HG02623 (cell line): Measurements from ENCODE around the gene NRK.
"Not testable (repeated sequence)": the region's sequence is repeated elsewhere in the genome, so short reads cannot be mapped to it uniquely, and the experiment has no call there.

Source experiments
- ATAC-seq: cut with Tn5 transposase; IDR thresholded peaks from one replicate; pipeline ENCODE4 v1.9.1; 2021; ENCODE audit warnings: moderate library complexity; ENCODE audit not compliant: unreplicated experiment

NRK gene

DNA sequence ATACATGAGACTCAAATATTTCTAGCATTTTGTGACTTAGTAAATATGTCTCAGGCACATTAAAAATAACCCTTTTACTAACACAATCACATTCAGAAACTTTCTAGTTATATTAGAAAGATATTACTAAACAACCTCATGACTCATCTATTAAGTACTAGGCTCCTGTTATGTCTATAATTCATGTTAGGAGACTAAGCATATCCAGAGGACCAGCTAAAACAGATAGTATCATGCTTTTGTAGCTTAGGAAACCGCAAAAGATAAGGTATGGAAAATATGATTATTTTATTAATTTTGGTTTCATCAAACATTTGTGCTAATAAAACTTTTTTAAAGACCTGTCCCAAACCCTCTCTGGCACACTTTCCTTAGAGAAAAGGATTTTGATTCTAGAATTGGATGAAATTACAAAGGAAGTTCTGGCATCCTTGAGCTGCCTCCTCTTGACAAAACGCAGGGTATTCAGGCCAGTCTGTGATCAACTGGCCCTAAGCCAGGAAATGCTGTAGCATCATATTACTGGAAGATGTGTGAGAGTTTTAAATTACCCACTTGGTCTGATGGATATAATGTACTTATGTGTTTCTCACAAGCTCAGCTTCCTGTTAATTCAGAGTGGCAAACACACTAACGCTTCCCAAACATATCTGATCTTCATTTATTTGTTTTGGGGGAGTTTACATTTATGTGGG lies 60.4 kb downstream of the NRK start:
- no peak for ATAC-seq

DNA sequence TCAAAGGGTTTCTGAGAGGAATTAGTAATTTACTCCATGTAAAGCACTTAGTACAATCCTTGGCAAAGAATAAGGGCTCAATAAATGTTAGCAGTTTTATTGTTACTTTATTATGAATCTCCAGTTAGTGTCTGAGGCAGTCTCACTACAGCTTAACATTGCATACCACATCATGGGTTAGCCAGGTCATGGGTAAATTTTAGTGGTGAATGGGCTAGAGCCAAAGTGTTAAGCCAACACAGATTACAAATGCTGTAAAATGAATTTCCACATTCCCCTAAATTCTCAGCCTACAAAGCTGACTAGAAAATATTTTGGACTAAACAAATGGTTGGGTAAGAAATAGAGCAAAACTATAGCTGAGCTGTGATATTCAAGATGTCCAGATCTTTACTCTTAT lies 72.4 kb downstream of the NRK start:
- ATAC-seq, result no peak

DNA sequence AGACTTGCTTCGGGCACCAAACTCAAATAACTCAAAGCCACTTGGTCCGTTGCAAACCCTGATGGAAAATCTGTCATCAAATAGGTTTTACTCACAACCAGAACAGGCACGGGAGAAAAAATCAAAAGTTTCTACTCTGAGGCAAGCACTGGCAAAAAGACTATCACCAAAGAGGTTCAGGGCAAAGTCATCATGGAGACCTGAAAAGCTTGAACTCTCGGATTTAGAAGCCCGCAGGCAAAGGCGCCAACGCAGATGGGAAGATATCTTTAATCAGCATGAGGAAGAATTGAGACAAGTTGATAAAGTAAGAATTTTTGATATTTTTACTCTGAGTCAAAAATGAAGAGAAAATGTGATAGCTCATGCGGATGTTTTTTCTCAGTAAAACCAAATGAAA lies 87.2 kb downstream of the NRK start:
- no peak for ATAC-seq

DNA sequence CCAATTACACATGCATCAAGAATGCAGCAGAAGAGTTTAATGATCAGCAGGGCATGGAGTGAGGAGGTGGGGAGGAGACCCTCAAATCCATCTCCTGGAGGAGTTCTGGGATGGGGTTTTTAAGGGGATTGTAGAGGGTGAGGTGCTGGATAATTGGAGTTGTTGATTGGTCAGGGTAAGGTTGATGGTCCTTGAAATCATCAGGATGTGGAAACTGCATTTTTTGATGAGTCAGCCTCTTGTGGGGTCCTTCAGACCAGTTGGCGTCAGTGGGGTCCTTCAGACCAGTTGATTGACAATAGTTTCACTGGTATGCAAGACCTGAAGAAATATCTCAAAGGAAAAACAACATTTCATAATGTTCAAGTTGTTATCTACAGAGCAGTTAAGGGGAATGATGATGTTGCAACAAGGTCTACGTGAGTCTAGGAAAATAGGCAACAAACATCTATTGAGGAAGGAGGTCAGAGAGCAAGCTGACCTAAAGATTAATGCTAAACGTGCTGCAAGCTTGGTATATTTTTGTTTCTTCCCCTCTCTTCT lies 88.3 kb downstream of the NRK start:
- no peak for ATAC-seq

DNA sequence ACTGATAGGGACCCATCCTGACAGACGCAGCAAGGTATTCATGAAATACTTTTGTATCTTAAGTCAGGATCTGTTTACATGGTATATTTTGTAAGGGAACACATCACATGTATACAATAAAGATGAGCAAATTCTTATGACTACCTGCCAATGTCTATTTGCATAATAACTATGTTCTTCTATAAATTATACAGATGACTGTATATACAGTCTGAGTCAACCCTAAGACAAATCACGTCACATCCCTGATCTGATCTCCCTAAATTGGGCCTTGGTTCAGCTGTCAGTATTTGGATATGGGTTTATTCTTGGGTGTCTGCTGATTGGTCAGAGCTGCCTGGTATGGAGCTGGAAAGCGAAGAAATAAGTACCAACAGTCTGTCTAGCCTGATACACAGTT lies 122.9 kb downstream of the NRK start:
- no peak for ATAC-seq

DNA sequence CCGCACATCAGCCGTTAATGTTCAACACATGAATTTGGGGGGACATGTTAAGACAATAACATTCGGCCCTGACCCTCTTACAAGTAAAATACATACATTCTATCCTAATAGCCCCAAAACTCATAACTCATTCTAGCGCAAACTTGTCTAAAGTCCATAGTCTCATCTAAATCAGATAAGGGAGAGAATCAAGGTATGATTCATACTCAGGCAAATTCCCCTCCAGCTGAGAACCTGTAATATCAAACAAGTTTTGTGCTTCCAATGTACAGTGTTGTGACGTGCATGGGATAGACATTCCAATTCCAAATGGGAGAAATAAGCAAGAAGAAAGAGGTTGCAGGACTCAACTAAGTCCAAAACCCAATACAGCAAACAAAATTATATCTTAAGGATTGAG lies 147.1 kb downstream of the NRK start:
- ATAC-seq, result no peak

DNA sequence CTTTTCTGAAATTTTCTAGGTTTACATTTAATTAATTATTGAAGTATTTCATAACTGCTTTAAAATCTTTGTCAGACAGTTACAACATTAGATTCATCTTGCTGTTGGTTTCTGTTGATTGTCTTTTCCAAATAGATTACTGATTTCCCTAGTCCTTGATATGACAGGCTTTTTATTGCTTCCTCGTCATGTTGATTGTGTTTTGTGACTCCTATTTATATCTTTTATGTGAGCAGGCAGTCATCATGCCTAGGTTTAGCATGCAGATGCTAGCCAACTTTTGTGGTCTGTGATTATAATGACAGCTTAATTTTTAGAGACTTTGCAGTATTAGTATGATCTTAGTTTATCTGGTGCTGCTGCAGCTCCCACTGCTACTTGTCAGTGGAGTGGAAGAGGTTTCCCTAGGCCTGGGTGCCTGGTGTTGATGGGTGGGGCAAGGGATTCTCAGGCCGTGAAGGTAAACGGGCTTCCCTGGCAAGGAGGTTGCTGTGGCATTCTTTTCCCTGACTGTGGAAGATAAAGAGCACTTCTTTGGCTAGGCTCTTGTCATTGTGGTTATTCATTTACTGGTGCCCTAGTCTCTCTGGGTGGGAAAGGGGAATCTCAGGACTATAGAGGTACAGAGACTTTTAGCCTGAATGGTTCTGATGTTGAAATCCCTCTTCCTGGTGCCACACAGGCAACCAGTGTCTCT lies 150.5 kb downstream of the NRK start:
- no peak for ATAC-seq

DNA sequence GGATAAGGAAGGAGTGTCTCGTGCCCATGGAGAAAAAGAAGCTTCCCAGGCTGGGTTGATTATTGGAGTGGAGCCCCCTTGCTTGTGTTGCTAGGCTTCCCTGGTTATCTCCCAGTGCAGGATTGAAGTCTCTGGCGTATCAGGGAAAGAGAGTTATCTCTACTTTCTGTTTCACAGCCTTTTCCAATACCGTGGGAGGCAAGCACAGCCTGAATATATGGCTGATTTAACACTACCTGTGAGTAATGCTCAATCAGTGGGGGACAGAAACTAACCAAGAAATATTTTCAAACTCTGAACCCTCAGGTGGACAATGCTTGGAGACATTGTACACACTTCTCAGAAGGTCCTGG lies 151.0 kb downstream of the NRK start:
- ATAC-seq, result no peak

DNA sequence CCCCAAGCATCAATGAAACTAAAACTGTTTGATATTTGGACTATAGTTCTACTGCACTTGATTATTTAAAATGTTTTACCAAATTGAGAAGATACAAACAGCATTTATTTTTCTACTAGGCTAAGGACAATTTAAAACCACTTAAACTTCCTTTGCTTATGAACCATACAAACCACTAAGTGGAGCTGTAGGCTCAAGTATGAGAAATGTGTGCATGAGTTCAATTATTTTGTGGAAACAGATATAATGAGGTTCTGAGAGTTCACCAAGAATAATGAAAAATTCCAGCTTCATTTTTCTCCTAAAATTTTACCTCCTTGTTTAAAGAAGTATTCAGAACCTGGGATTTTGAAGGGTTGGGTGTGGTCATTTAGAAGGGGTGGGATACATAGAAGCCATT lies 153.0 kb downstream of the NRK start:
- ATAC-seq, result no peak

DNA sequence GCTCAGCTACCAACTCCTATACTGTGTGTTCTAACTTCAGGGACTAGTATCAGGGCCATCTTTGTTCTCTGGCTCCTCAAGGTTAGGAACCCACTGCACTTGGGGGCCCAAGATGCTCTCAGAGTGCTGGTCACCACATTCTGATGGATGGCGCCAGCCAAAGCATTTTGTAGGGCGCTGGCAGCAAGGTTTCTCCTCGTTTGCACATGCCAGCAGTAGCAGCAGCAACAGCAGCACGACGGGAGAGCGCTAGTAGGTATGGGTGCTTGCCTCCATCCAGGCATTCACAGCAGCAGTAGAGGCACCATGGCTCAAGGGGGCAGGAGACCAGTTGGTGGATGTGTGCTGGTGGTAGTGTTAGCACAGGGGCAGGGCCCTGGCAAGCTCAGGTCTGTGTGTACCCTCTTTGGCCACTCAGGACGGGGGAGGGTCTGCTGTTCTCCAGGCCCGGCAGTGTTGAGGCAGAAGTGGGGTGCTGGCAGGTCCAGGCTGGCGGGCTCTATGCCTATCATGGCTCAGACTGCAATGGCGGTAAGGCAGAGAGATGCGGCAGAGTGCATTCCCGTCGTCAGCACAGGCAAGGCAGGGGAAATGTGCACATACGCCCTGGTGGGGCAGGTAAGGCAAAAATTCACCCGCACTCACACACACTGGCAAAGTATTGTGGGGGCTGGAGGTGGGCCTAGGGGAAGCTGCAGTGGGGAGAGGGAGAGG lies 159.6 kb downstream of the NRK start:
- ATAC-seq, result no peak

DNA sequence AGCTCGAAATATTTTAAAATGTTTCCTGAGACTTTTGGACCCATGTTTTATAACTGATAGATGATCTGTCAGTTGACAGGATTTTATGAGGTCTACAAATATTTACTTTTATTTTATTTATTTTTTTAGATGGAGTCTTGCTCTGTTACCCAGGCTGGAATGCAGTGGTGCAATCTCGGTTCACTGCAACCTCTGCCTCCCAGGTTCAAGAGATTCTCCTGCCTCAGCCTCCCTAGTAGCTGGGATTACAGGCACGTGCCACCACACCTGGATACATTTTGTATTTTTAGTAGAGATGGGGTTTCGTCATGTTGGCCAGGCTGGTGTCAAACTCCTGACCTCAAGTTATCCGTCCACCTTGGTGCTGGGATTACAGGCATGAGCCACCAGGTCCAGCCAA lies 166.1 kb downstream of the NRK start:
- ATAC-seq, result not testable (repeated sequence)

DNA sequence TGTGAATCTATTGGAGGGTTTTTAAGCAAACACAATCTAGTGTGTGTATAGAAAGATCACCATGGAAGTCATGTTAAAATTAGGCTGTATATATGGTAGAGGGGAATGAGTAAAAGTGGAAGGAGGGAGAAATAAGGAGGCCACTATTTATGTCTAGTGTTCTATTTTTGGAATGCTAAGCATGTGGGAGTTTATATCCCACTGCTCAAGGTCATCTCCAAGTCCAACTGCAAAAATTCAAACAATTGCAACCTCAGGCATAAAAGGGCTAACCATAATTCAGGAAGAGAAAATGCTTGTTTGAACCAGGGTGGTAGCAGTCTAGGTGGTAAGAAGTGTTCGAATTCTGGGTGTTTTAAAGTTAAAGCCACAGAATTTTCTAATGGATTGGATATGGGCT lies 177.0 kb downstream of the NRK start:
- ATAC-seq, result no peak

DNA sequence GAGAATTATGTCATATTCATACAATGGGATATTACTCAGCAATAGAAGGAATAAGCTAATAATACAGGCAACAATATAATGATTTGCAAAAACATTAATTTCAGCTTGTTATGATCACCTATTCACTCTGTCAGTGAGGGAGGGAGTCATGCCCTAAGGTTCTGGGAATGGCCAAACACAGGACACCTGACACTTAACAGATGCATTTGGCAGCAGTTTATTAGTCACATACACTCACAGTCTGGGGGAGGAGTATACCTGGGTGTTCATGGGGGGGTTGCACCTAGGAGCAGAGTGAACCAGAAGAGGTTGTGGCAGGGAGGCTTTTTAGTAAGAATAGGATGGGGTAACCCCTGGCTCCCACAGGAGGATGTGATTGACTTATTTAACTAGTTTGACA lies 177.9 kb downstream of the NRK start:
- ATAC-seq, result no peak

DNA sequence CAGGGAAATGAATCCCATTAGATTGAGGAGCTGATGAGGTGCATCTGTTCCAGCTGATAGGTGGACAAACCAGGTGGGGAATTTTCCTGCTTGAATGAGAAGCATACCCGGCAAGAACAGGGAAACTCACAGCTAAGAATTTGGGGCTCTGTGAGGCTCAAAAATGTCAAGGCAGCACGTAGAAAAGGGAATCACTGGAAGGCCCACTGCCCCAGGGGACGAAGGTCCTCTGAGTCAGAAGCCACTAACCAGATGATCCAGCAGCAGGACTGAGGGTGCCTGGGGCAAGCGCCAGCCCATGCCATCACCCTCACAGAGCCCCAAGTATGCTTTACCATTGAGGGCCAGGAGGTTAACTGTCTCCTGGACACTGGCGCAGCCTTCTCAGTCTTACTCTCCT lies 178.3 kb downstream of the NRK start:
- ATAC-seq, result not testable (repeated sequence)

DNA sequence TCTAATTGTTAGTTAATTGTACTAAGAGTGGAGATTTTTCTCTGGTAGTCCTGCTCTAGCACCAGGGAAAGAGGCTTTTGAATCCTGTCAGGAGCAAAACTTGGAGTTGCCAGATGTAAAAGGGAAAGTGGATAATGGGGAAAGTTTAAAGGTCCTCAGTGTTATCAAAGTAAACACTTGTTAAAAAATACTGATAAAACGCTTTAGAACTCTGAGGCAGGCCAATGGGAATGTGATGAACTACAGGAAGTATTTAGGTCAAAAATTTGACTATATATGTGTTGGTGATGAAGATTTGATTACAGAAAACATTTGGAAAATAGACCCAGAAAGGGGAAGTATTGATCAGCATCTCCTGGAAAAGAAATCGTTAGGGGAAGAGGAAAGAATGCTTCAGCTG lies 183.3 kb downstream of the NRK start:
- ATAC-seq, result no peak

DNA sequence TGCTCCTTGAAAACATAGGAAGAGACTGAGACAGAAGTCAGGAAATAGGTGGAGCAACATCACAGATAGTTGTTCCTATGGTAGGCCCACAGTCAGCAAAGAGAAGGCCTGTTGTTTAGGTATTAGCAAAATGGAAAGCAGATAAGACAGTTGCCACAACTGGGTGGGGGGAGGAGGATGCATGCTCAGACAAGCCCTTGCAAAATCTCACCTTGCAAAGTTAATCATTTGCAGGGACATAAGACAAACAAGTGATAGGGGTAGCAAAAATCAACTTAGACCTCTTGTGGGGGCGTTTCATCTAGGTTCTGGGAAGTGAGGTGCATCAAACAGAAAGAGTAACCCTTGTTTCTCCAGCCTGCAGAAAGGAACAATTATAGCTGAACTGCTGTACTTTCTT lies 185.5 kb downstream of the NRK start:
- no peak for ATAC-seq
